T-helper 1 cell treated with Interleukin-12 subunit alpha and Interleukin-12 subunit beta and Interleukin-4 antibody, amounts not matched to agents 30 μg/mL and 1 μg/mL, for 36 hours (primary cell): ENCODE results near the gene FRS2.
"Not testable (repeated sequence)": the region's sequence is repeated elsewhere in the genome, so short reads cannot be mapped to it uniquely, and the experiment has no call there.

Source experiments
- H3K27ac Mint-ChIP-seq: one replicate; pipeline ENCODE4 v1.8.0; 2021; ENCODE audit warnings: mild to moderate bottlenecking, mixed read lengths
- H3K27me3 Mint-ChIP-seq: one replicate; pipeline ENCODE4 v1.8.0; 2021; ENCODE audit warnings: low read depth, mixed read lengths
- H3K36me3 Mint-ChIP-seq: one replicate; pipeline ENCODE4 v1.8.0; 2021; ENCODE audit warnings: low read depth, mixed read lengths
- H3K4me1 Mint-ChIP-seq: one replicate; pipeline ENCODE4 v1.8.0; 2021; ENCODE audit warnings: low read depth, mixed read lengths
- H3K4me3 Mint-ChIP-seq: one replicate; pipeline ENCODE4 v1.8.0; 2021; ENCODE audit warnings: mild to moderate bottlenecking, moderate library complexity, mixed read lengths
- H3K9me3 Mint-ChIP-seq: one replicate; pipeline ENCODE4 v1.8.0; 2021; ENCODE audit warnings: mixed read lengths

Gene FRS2

GRCh38 chr12:69442894-69443293, 27.3 kb upstream of the FRS2 start:
- Mint-ChIP-seq H3K27me3 (no peaks in the 10 kb centered on the region), H3K4me3 (no peak overlapping the region), H3K9me3 (no peaks in the 10 kb centered on the region), H3K36me3 (no peaks in the 10 kb centered on the region), H3K4me1 (no peaks in the 10 kb centered on the region), H3K27ac (no peak overlapping the region)

- Mint-ChIP-seq H3K4me1 (no peaks in the 10 kb centered on the region), H3K27ac (no peak overlapping the region), H3K4me3 (no peak overlapping the region), H3K36me3 (no peaks in the 10 kb centered on the region), H3K27me3 (no peaks in the 10 kb centered on the region), H3K9me3 (no peaks in the 10 kb centered on the region)
Measured at GRCh38 chr12:69443916-69444315, 26.3 kb upstream of the FRS2 start.

- no peak overlapping the region for H3K4me3 Mint-ChIP-seq
- H3K36me3 Mint-ChIP-seq = no peaks in the 10 kb centered on the region
- no peaks in the 10 kb centered on the region for H3K4me1 Mint-ChIP-seq
- H3K27me3 Mint-ChIP-seq = no peaks in the 10 kb centered on the region
- no peak overlapping the region for H3K27ac Mint-ChIP-seq
- no peaks in the 10 kb centered on the region for H3K9me3 Mint-ChIP-seq
Measured at GRCh38 chr12:69447892-69448291, 22.3 kb upstream of the FRS2 start.

- H3K27ac Mint-ChIP-seq, H3K4me1 Mint-ChIP-seq, H3K36me3 Mint-ChIP-seq: not testable (repeated sequence)
Measured at GRCh38 chr12:69452598-69453132, 17.5 kb upstream of the FRS2 start.

GRCh38 chr12:69456239-69456638, 13.9 kb upstream of the FRS2 start:
- H3K4me3 Mint-ChIP-seq = no peak overlapping the region
- peaks cover 2% of the 10 kb centered on the region for H3K4me1 Mint-ChIP-seq
- H3K36me3 Mint-ChIP-seq = no peaks in the 10 kb centered on the region
- H3K27me3 Mint-ChIP-seq = peaks cover 8% of the 10 kb centered on the region
- H3K27ac Mint-ChIP-seq = no peak overlapping the region
- no peaks in the 10 kb centered on the region for H3K9me3 Mint-ChIP-seq

More at GRCh38 chr12:69452598-69453132, 17.5 kb upstream of the FRS2 start:
- not testable (repeated sequence) for H3K27me3 Mint-ChIP-seq, H3K4me3 Mint-ChIP-seq, H3K9me3 Mint-ChIP-seq

GRCh38 chr12:69457433-69457832, 12.8 kb upstream of the FRS2 start:
- peaks cover 10% of the 10 kb centered on the region for H3K27me3 Mint-ChIP-seq
- no peaks in the 10 kb centered on the region for H3K36me3 Mint-ChIP-seq
- H3K27ac Mint-ChIP-seq = no peak overlapping the region
- peaks cover 2% of the 10 kb centered on the region for H3K4me1 Mint-ChIP-seq
- no peaks in the 10 kb centered on the region for H3K9me3 Mint-ChIP-seq
- H3K4me3 Mint-ChIP-seq = no peak overlapping the region

- H3K27ac Mint-ChIP-seq = no peak overlapping the region
- H3K4me3 Mint-ChIP-seq = no peak overlapping the region
- peaks cover 2% of the 10 kb centered on the region for H3K4me1 Mint-ChIP-seq
- peaks cover 10% of the 10 kb centered on the region for H3K27me3 Mint-ChIP-seq
- H3K36me3 Mint-ChIP-seq = no peaks in the 10 kb centered on the region
- H3K9me3 Mint-ChIP-seq = no peaks in the 10 kb centered on the region
Measured at GRCh38 chr12:69459477-69459876, 10.7 kb upstream of the FRS2 start.

- Mint-ChIP-seq H3K36me3 (no peaks in the 10 kb centered on the region), H3K9me3 (no peaks in the 10 kb centered on the region), H3K4me1 (peaks cover 4% of the 10 kb centered on the region), H3K27me3 (peaks cover 10% of the 10 kb centered on the region), H3K27ac (no peak overlapping the region), H3K4me3 (no peak overlapping the region)
Measured at GRCh38 chr12:69464428-69464827, 5.8 kb upstream of the FRS2 start.

GRCh38 chr12:69466867-69467266, 3.3 kb upstream of the FRS2 start:
- Mint-ChIP-seq H3K9me3 (no peaks in the 10 kb centered on the region), H3K27me3 (peaks cover 6% of the 10 kb centered on the region), H3K27ac (no peak overlapping the region), H3K36me3 (peaks cover 5% of the 10 kb centered on the region), H3K4me3 (no peak overlapping the region), H3K4me1 (peaks cover 19% of the 10 kb centered on the region)

- Mint-ChIP-seq H3K36me3 (peaks cover 6% of the 10 kb centered on the region), H3K4me3 (no peak overlapping the region), H3K27me3 (peaks cover 4% of the 10 kb centered on the region), H3K27ac (no peak overlapping the region), H3K4me1 (peaks cover 24% of the 10 kb centered on the region), H3K9me3 (no peaks in the 10 kb centered on the region)
Measured at GRCh38 chr12:69467366-69467765, 2.8 kb upstream of the FRS2 start.

- peaks cover 4% of the 10 kb centered on the region for H3K27me3 Mint-ChIP-seq
- no peak overlapping the region for H3K4me3 Mint-ChIP-seq
- peaks cover 27% of the 10 kb centered on the region for H3K4me1 Mint-ChIP-seq
- H3K36me3 Mint-ChIP-seq = peaks cover 8% of the 10 kb centered on the region
- H3K9me3 Mint-ChIP-seq = no peaks in the 10 kb centered on the region
- H3K27ac Mint-ChIP-seq = no peak overlapping the region
Measured at GRCh38 chr12:69468237-69469026, 1.8 kb upstream of the FRS2 start.

GRCh38 chr12:69469854-69470188, 367 bp upstream of the FRS2 start:
- Mint-ChIP-seq H3K4me1 (peaks cover 29% of the 10 kb centered on the region), H3K27ac (peak overlapping the region; percentile 97), H3K36me3 (peaks cover 10% of the 10 kb centered on the region), H3K27me3 (peaks cover 4% of the 10 kb centered on the region), H3K9me3 (no peaks in the 10 kb centered on the region), H3K4me3 (peak overlapping the region; percentile 97)

- Mint-ChIP-seq H3K27ac (peak overlapping the region; percentile 86), H3K27me3 (no peaks in the 10 kb centered on the region), H3K4me1 (peaks cover 31% of the 10 kb centered on the region), H3K9me3 (no peaks in the 10 kb centered on the region), H3K36me3 (peaks cover 10% of the 10 kb centered on the region), H3K4me3 (peak overlapping the region; percentile 97)
Measured at GRCh38 chr12:69471076-69471430, 865 bp downstream of the FRS2 start.

GRCh38 chr12:69471667-69472385, 1.6 kb downstream of the FRS2 start:
- Mint-ChIP-seq H3K9me3 (no peaks in the 10 kb centered on the region), H3K4me3 (peak overlapping the region; percentile 97), H3K27ac (peak overlapping the region; percentile 32), H3K36me3 (peaks cover 10% of the 10 kb centered on the region), H3K4me1 (peaks cover 31% of the 10 kb centered on the region), H3K27me3 (no peaks in the 10 kb centered on the region)

GRCh38 chr12:69473262-69473661, 3.1 kb downstream of the FRS2 start:
- no peaks in the 10 kb centered on the region for H3K9me3 Mint-ChIP-seq
- H3K27ac Mint-ChIP-seq = no peak overlapping the region
- H3K36me3 Mint-ChIP-seq = peaks cover 10% of the 10 kb centered on the region
- no peak overlapping the region for H3K4me3 Mint-ChIP-seq
- no peaks in the 10 kb centered on the region for H3K27me3 Mint-ChIP-seq
- peaks cover 28% of the 10 kb centered on the region for H3K4me1 Mint-ChIP-seq
